Measurements from ENCODE around the gene SHKBP1. TPM values are rescaled to one million over a fixed set of nuclear protein-coding genes. Genes with fewer than 3 reads are reported as not detected.
"Not testable (repeated sequence)": the region's sequence is repeated elsewhere in the genome, so short reads cannot be mapped to it uniquely, and the experiment has no call there.

SHKBP1 gene
- total RNA-seq, 2 donors from 2014 or later, result 43.8 to 45.3 TPM

- DNase-seq (ENCODE audit: low spot score), result no peak
- intact Hi-C loops (cut with DNase I), result no loop called here
Measured at GRCh38 chr19:40580619-40581018, 3.9 kb downstream of the SHKBP1 start.

GRCh38 chr19:40581531-40581930, 4.9 kb downstream of the SHKBP1 start:
- intact Hi-C loops (cut with DNase I), result no loop called here
- DNase-seq (ENCODE audit: low spot score), result no peak

- intact Hi-C loops (cut with DNase I), result no loop called here
Measured at GRCh38 chr19:40582467-40582866, 5.8 kb downstream of the SHKBP1 start.

GRCh38 chr19:40583283-40583682, 6.6 kb downstream of the SHKBP1 start:
- DNase-seq (ENCODE audit: low spot score), result no peak
- intact Hi-C loops (cut with DNase I), result no loop called here

More at GRCh38 chr19:40582467-40582866, 5.8 kb downstream of the SHKBP1 start:
- DNase-seq (ENCODE audit: low spot score), result no peak

- intact Hi-C loops (cut with DNase I), result no loop called here
- no peak for DNase-seq (ENCODE audit: low spot score)
Measured at GRCh38 chr19:40584007-40584406, 7.3 kb downstream of the SHKBP1 start.

GRCh38 chr19:40585241-40585981, 8.7 kb downstream of the SHKBP1 start:
- intact Hi-C loops (cut with DNase I), result no loop called here
- DNase-seq (ENCODE audit: low spot score), result no peak

- no peak for DNase-seq (ENCODE audit: low spot score)
- intact Hi-C loops (cut with DNase I), result no loop called here
Measured at GRCh38 chr19:40585982-40586422, 9.3 kb downstream of the SHKBP1 start.

GRCh38 chr19:40586611-40587010, 9.9 kb downstream of the SHKBP1 start:
- DNase-seq (ENCODE audit: low spot score), result no peak
- intact Hi-C loops (cut with DNase I), result no loop called here

GRCh38 chr19:40588110-40588854, 11.6 kb downstream of the SHKBP1 start:
- intact Hi-C loops (cut with DNase I), result no loop called here
- no peak for DNase-seq (ENCODE audit: low spot score)

GRCh38 chr19:40588926-40589569, 12.4 kb downstream of the SHKBP1 start:
- DNase-seq (ENCODE audit: low spot score), result no peak
- intact Hi-C loops (cut with DNase I), result no loop called here

GRCh38 chr19:40589591-40590429, 13.1 kb downstream of the SHKBP1 start:
- intact Hi-C loops (cut with DNase I), result loop anchor here in 1 of 2 donors (10.0 kb wide), 1 partner anchor 55 kb away; no protein-coding TSS in a partner anchor
- no peak for DNase-seq (ENCODE audit: low spot score)

- DNase-seq (ENCODE audit: low spot score), result no peak
- intact Hi-C loops (cut with DNase I), result loop anchor here in 1 of 2 donors (10.0 kb wide), 1 partner anchor 56 kb away; no protein-coding TSS in a partner anchor
Measured at GRCh38 chr19:40590464-40591265, 14.0 kb downstream of the SHKBP1 start.

- intact Hi-C loops (cut with DNase I), result loop anchor here in 1 of 2 donors (10.0 kb wide), 1 partner anchor 57 kb away; no protein-coding TSS in a partner anchor
Measured at GRCh38 chr19:40591724-40592123, 15.1 kb downstream of the SHKBP1 start.

GRCh38 chr19:40592170-40592569, 15.5 kb downstream of the SHKBP1 start:
- intact Hi-C loops (cut with DNase I), result loop anchor here in 1 of 2 donors (10.0 kb wide), 1 partner anchor 57 kb away; no protein-coding TSS in a partner anchor
- DNase-seq (ENCODE audit: low spot score), result no peak

More at GRCh38 chr19:40591724-40592123, 15.1 kb downstream of the SHKBP1 start:
- not testable (repeated sequence) for DNase-seq (ENCODE audit: low spot score)

GRCh38 chr19:40594255-40594654, 17.6 kb downstream of the SHKBP1 start:
- intact Hi-C loops (cut with DNase I), result loop anchor here in 1 of 2 donors (10.0 kb wide), 1 partner anchor 59 kb away; no protein-coding TSS in a partner anchor
- no peak for DNase-seq (ENCODE audit: low spot score)

GRCh38 chr19:40594657-40595091, 18.0 kb downstream of the SHKBP1 start:
- intact Hi-C loops (cut with DNase I), result loop anchor here (5.0 to 10.0 kb wide), 2 partner anchors 60 to 62 kb away; no protein-coding TSS in a partner anchor
- no peak for DNase-seq (ENCODE audit: low spot score)

- DNase-seq (ENCODE audit: low spot score), result peak; percentile 89
- intact Hi-C loops (cut with DNase I), result loop anchor here (5.0 to 10.0 kb wide), 2 partner anchors 62 to 64 kb away; no protein-coding TSS in a partner anchor
Measured at GRCh38 chr19:40596608-40597328, 20.1 kb downstream of the SHKBP1 start.

Data from posterior vena cava (tissue), 2 donors.